Keratinocyte (primary cell): Measurements from ENCODE around the gene HYAL4. TPM values are rescaled to one million over a fixed set of nuclear protein-coding genes. Genes with fewer than 3 reads are reported as not detected.

Experiments
- DNase-seq: peaks from one replicate; pipeline ENCODE4 v3.0.0-alpha.2; 2011; ENCODE audit warnings: low read depth, missing footprints, low spot score
- FAIRE-seq: peaks from 2 replicates; lab custom pipeline; 2011; peaks lifted over from hg19 to GRCh38; lab: Jason Lieb, UNC
- H2AFZ ChIP-seq: 2 replicates; pipeline ENCODE4 v1.6.0; 2012; ENCODE audit warnings: low read length, control low read depth, inconsistent platforms; ENCODE audit not compliant: control insufficient read depth
- H3K27ac ChIP-seq: 2 replicates; pipeline ENCODE4 v1.5.1; 2011; ENCODE audit warnings: low read length; ENCODE audit not compliant: control insufficient read depth, insufficient read depth
- H3K27me3 ChIP-seq: 3 replicates; pipeline ENCODE4 v1.6.0; 2011; ENCODE audit warnings: low read length; ENCODE audit not compliant: control insufficient read depth, insufficient read depth; ENCODE audit errors: extremely low read depth
- H3K36me3 ChIP-seq, 2 experiments: 2 replicates in 1 of 2; 3 replicates in 1 of 2; pipeline ENCODE4 v1.5.1; 2011; ENCODE audit warnings: low read length in 2 of 2, mild to moderate bottlenecking in 1 of 2; ENCODE audit not compliant: control insufficient read depth in 2 of 2, insufficient read depth in 2 of 2; ENCODE audit errors: extremely low read depth in 1 of 2
- H3K4me1 ChIP-seq: 3 replicates; pipeline ENCODE4 v1.5.1; 2011; ENCODE audit warnings: low read length; ENCODE audit not compliant: control insufficient read depth, insufficient read depth; ENCODE audit errors: extremely low read depth
- H3K4me2 ChIP-seq: 3 replicates; pipeline ENCODE4 v1.6.0; 2011; ENCODE audit warnings: low read depth, low read length; ENCODE audit not compliant: control insufficient read depth, insufficient read depth; ENCODE audit errors: extremely low read depth
- H3K4me3 ChIP-seq, 3 experiments: fragments of 200-600 bp in 1 of 3; sonication (generic) in 1 of 3; 2 replicates in 2 of 3; 3 replicates in 1 of 3; pipeline ENCODE4 v1.5.1; 2011 to 2016; ENCODE audit warnings: low read length in 3 of 3, mild to moderate bottlenecking in 3 of 3, control low read depth in 2 of 3, inconsistent platforms in 1 of 3, low read depth in 1 of 3, mixed read lengths in 1 of 3, mixed run types in 1 of 3, moderate library complexity in 1 of 3; ENCODE audit not compliant: control insufficient read depth in 2 of 3, insufficient read depth in 2 of 3; ENCODE audit errors: extremely low read depth in 1 of 3
- H3K79me2 ChIP-seq: 2 replicates; pipeline ENCODE4 v1.6.0; 2012; ENCODE audit warnings: low read length; ENCODE audit not compliant: control insufficient read depth, insufficient read depth
- H3K9ac ChIP-seq: 3 replicates; pipeline ENCODE4 v1.6.0; 2011; ENCODE audit warnings: low read length; ENCODE audit not compliant: control insufficient read depth, insufficient read depth; ENCODE audit errors: extremely low read depth
- H3K9me1 ChIP-seq: 3 replicates; pipeline ENCODE4 v1.6.0; 2011; ENCODE audit warnings: low read length; ENCODE audit not compliant: control insufficient read depth, insufficient read depth; ENCODE audit errors: extremely low read depth
- H3K9me3 ChIP-seq: 2 replicates; pipeline ENCODE4 v1.5.1; 2012; ENCODE audit warnings: low read depth, low read length; ENCODE audit not compliant: control insufficient read depth
- H4K20me1 ChIP-seq: 3 replicates; pipeline ENCODE4 v1.6.0; 2011; ENCODE audit warnings: low read length; ENCODE audit not compliant: control insufficient read depth, insufficient read depth; ENCODE audit errors: extremely low read depth
- CTCF ChIP-seq, 3 experiments: IDR thresholded peaks in 1 of 3; conservative IDR thresholded peaks in 1 of 3; optimal IDR thresholded peaks in 1 of 3; 2 replicates in 2 of 3; 3 replicates in 1 of 3; pipeline versions ENCODE3 to v1.5.1; 2011; ENCODE audit warnings: low read length in 3 of 3, mild to moderate bottlenecking in 3 of 3, moderate library complexity in 2 of 3, control low read depth in 1 of 3, inconsistent platforms in 1 of 3; ENCODE audit not compliant: insufficient read depth in 2 of 3; ENCODE audit errors: extremely low read depth in 1 of 3
- EZH2 ChIP-seq: IDR thresholded peaks from one replicate; pipeline ENCODE4 v1.6.1; 2012; ENCODE audit warnings: inconsistent platforms, mild to moderate bottlenecking, low read length, moderate library complexity
- dilution Hi-C: fragments of 300-500 bp; cut with MboI; formaldehyde crosslinking; loops from one replicate; pipeline ENCODE4 v1.7.0; 2020; ENCODE audit warnings: low sequenced_read_pairs; ENCODE audit not compliant: extremely low pct_ligation_motif_present
- polyA plus RNA-seq, 5 experiments: library from polyadenylated mRNA; depleted of rRNA in 3 of 5; stranded (reverse) in 3 of 5; stranded (forward) in 1 of 5; unstranded in 1 of 5; fragments of >200 nt; gene quantifications; 1 replicate in 1 of 5; 2 replicates in 3 of 5; 3 replicates in 1 of 5; pipeline versions ENCODE4 v1.2.1 to v1.2.3, GENCODE V29; 2011 to 2012; ENCODE audit warnings: missing spikeins in 2 of 5, low read depth in 1 of 5, low replicate concordance in 1 of 5

The HYAL4 gene
- polyA plus RNA-seq, 1 donor (not counting 4 experiments of a cell fraction or from before 2014, with no cell fraction given) = 0.26 TPM

- dilution Hi-C loops = no loop called here
- DNase-seq = no peak
- H3K4me1 ChIP-seq = no peaks in the 10 kb centered on the region
- TF ChIP-seq EZH2 (no peak), CTCF (optimal IDR thresholded peaks at IDR 0.05 in 1 of 3, IDR thresholded peaks at IDR 0.05 in 1 of 3, conservative IDR thresholded peaks at IDR 0.05 in 1 of 3; ENCODE audit: extremely low read depth in 1 of 3, insufficient read depth in 2 of 3, low read length in 3 of 3) (no peak)
- no peak overlapping the region for H3K4me3 ChIP-seq
- no peaks in the 10 kb centered on the region for H3K9me1 ChIP-seq
- no peaks in the 10 kb centered on the region for H4K20me1 ChIP-seq
- no peak overlapping the region for H3K4me2 ChIP-seq
- H2AFZ ChIP-seq = no peak overlapping the region
- H3K79me2 ChIP-seq = no peaks in the 10 kb centered on the region
- H3K36me3 ChIP-seq = no peaks in the 10 kb centered on the region
- H3K27me3 ChIP-seq = no peaks in the 10 kb centered on the region
- no peaks in the 10 kb centered on the region for H3K9me3 ChIP-seq
- H3K9ac ChIP-seq = no peak overlapping the region
- no peak for FAIRE-seq
- no peak overlapping the region for H3K27ac ChIP-seq
Measured at GRCh38 chr7:123872908-123873307, 27.9 kb downstream of the HYAL4 start.

GRCh38 chr7:123876557-123877256 is 31.7 kb downstream of the HYAL4 start:
- Histone ChIP-seq H4K20me1 (no peaks in the 10 kb centered on the region), H3K36me3 (no peaks in the 10 kb centered on the region), H2AFZ (no peak overlapping the region), H3K27ac (no peak overlapping the region), H3K27me3 (no peaks in the 10 kb centered on the region), H3K9ac (no peak overlapping the region), H3K79me2 (no peaks in the 10 kb centered on the region), H3K4me2 (no peak overlapping the region), H3K4me1 (no peaks in the 10 kb centered on the region), H3K9me3 (no peaks in the 10 kb centered on the region), H3K4me3 (no peak overlapping the region), H3K9me1 (no peaks in the 10 kb centered on the region)
- dilution Hi-C loops = no loop called here
- FAIRE-seq (no peak), DNase-seq (no peak)
- TF ChIP-seq CTCF (optimal IDR thresholded peaks at IDR 0.05 in 1 of 3, IDR thresholded peaks at IDR 0.05 in 1 of 3, conservative IDR thresholded peaks at IDR 0.05 in 1 of 3; ENCODE audit: extremely low read depth in 1 of 3, insufficient read depth in 2 of 3, low read length in 3 of 3) (no peak), EZH2 (no peak)
